B cell (primary cell): Measurements from ENCODE around the gene MYT1. TPM values are rescaled to one million over a fixed set of nuclear protein-coding genes. Genes with fewer than 3 reads are reported as not detected.

ENCODE experiments used
- ATAC-seq: fragments of 200-7000 bp; cut with Tn5 transposase; one replicate; pipeline ENCODE4 v1.10.0; 2021; ENCODE audit warnings: low read depth, mild to moderate bottlenecking, moderate number of reproducible peaks, moderate library complexity
- CTCF ChIA-PET: fragments of 350-600 bp; sonication (Branson Sonifier 250); formaldehyde crosslinking; loops from one replicate; lab custom pipeline; 2021; ENCODE audit warnings: antibody characterized with exemption, inconsistent platforms; lab: Charles Lee
- POLR2A ChIA-PET: fragments of 350-600 bp; sonication (Branson Sonifier 250); formaldehyde crosslinking; loops from one replicate; lab custom pipeline; 2021; ENCODE audit warnings: antibody characterized with exemption; lab: Charles Lee
- DNase-seq: peaks from one replicate; pipeline ENCODE4 v3.0.0; 2013
- H2AFZ ChIP-seq: 2 replicates; pipeline ENCODE4 v1.6.1; 2012; ENCODE audit warnings: mild to moderate bottlenecking, low read depth, low read length; ENCODE audit not compliant: insufficient read depth, poor library complexity, severe bottlenecking
- H3K27ac ChIP-seq, 2 donors: 1 replicate in 1 of 2; 2 replicates in 1 of 2; pipeline ENCODE4 v1.5.1; 2012 to 2013; ENCODE audit warnings: low read length in 2 of 2, mild to moderate bottlenecking in 2 of 2, moderate library complexity in 1 of 2
- H3K27me3 ChIP-seq, 4 experiments: fragments of 200-600 bp in 1 of 4; sonication (generic) in 1 of 4; replicated peaks in 1 of 4; 1 replicate in 2 of 4; 2 replicates in 2 of 4; pipeline versions ENCODE4 v1.6.1 to v1.7.0; 2013 to 2016; ENCODE audit warnings: low read length in 3 of 4, mild to moderate bottlenecking in 2 of 4, mixed read lengths in 1 of 4, moderate library complexity in 1 of 4; ENCODE audit not compliant: insufficient read depth in 4 of 4, control insufficient read depth in 3 of 4; ENCODE audit errors: control extremely low read depth in 1 of 4
- H3K36me3 ChIP-seq, 2 experiments: replicated peaks in 1 of 2; 1 replicate in 1 of 2; 2 replicates in 1 of 2; pipeline versions ENCODE4 v1.6.1 to v1.7.1; 2013; ENCODE audit warnings: low read length in 1 of 2; ENCODE audit not compliant: insufficient read depth in 2 of 2, control insufficient read depth in 1 of 2; ENCODE audit errors: control extremely low read depth in 1 of 2, extremely low read depth in 1 of 2
- H3K4me1 ChIP-seq, 2 donors: fragments of 200-600 bp in 1 of 2; sonication (generic) in 1 of 2; 1 replicate in 1 of 2; 2 replicates in 1 of 2; pipeline versions ENCODE4 v1.5.1 to v1.6.1; 2013 to 2017; ENCODE audit warnings: low read length in 2 of 2; ENCODE audit not compliant: control insufficient read depth in 2 of 2, insufficient read depth in 2 of 2
- H3K4me2 ChIP-seq: replicated peaks from 2 replicates; pipeline ENCODE3; 2012; ENCODE audit warnings: mild to moderate bottlenecking, low read depth, low read length; ENCODE audit not compliant: poor library complexity, severe bottlenecking
- H3K4me3 ChIP-seq, 5 experiments: fragments of 200-600 bp in 1 of 5; sonication (generic) in 1 of 5; 1 replicate in 3 of 5; 2 replicates in 2 of 5; pipeline versions ENCODE4 v1.5.1 to v1.7.0; 2011 to 2016; ENCODE audit warnings: low read length in 4 of 5, mild to moderate bottlenecking in 4 of 5, low read depth in 2 of 5, control low read depth in 1 of 5, moderate library complexity in 1 of 5; ENCODE audit not compliant: insufficient read depth in 1 of 5; ENCODE audit errors: control extremely low read depth in 1 of 5, extremely low read depth in 1 of 5
- H3K79me2 ChIP-seq: fragments of 200-600 bp; sonication (generic); one replicate; pipeline ENCODE4 v1.6.0; 2016; ENCODE audit warnings: low read length; ENCODE audit not compliant: control insufficient read depth, insufficient read depth
- H3K9ac ChIP-seq: fragments of 200-600 bp; sonication (generic); 2 replicates; pipeline ENCODE4 v1.6.1; 2017; ENCODE audit warnings: mild to moderate bottlenecking, low read length, moderate library complexity
- H3K9me3 ChIP-seq, 3 donors: one replicate each; pipeline versions ENCODE4 v1.6.1 to v1.7.1; 2013; ENCODE audit warnings: low read length in 2 of 3; ENCODE audit not compliant: control insufficient read depth in 2 of 3, insufficient read depth in 1 of 3; ENCODE audit errors: control extremely low read depth in 1 of 3
- H4K20me1 ChIP-seq: 2 replicates; pipeline ENCODE4 v1.6.0; 2012; ENCODE audit warnings: mild to moderate bottlenecking, low read length; ENCODE audit not compliant: insufficient read depth, control insufficient read depth, poor library complexity, severe bottlenecking
- H3K27ac Mint-ChIP-seq: one replicate; pipeline ENCODE4 v1.8.0; 2021; ENCODE audit warnings: mixed read lengths
- H3K27me3 Mint-ChIP-seq: one replicate; pipeline ENCODE4 v1.8.0; 2021; ENCODE audit warnings: mixed read lengths
- H3K4me1 Mint-ChIP-seq: one replicate; pipeline ENCODE4 v1.8.0; 2021; ENCODE audit warnings: mixed read lengths
- H3K4me3 Mint-ChIP-seq: one replicate; pipeline ENCODE4 v1.8.0; 2021; ENCODE audit warnings: mixed read lengths
- H3K9me3 Mint-ChIP-seq: one replicate; pipeline ENCODE4 v1.8.0; 2022; ENCODE audit warnings: mixed read lengths; ENCODE audit not compliant: insufficient read depth
- EZH2 ChIP-seq: IDR thresholded peaks from 2 replicates; pipeline ENCODE4 v1.6.1; 2012; ENCODE audit warnings: borderline replicate concordance, low read depth, mild to moderate bottlenecking, moderate library complexity, low read length; ENCODE audit not compliant: insufficient read depth, poor library complexity, severe bottlenecking
- WGBS: methylation state at CpG from one replicate; pipeline ENCODE4 v1.1.5; 2013; ENCODE audit warnings: missing lambda C conversion rate; ENCODE audit not compliant: insufficient coverage; 5-methylcytosine and 5-hydroxymethylcytosine counted together
- intact Hi-C: fragments of 100-400 bp; cut with micrococcal nuclease; formaldehyde crosslinking; loops from one replicate; pipeline ENCODE4 v1.10.0; 2022
- polyA plus RNA-seq: library from polyadenylated mRNA; depleted of rRNA; stranded (reverse); fragments of >200 nt; gene quantifications from 2 replicates; pipeline ENCODE4 v1.2.3, GENCODE V29; 2012
- total RNA-seq, 2 donors: library from RNA; stranded (reverse); fragments of 120-200 nt in 1 of 2; gene quantifications; 1 replicate in 1 of 2; 2 replicates in 1 of 2; pipeline versions ENCODE4 v1.2.3 to v1.2.4, GENCODE V29; 2013 to 2022
- TF ChIP-seq, protein P1 (sequence below): fragments of 200-600 bp; IDR thresholded peaks from one replicate; pipeline ENCODE4 v1.8.0; 2022; ENCODE audit warnings: antibody characterized with exemption, mild to moderate bottlenecking

MYT1 gene
- total and polyA plus RNA-seq, 2 donors (not counting 1 experiment from before 2014, with no cell fraction given): 0.49 to 42.2 TPM

DNA sequence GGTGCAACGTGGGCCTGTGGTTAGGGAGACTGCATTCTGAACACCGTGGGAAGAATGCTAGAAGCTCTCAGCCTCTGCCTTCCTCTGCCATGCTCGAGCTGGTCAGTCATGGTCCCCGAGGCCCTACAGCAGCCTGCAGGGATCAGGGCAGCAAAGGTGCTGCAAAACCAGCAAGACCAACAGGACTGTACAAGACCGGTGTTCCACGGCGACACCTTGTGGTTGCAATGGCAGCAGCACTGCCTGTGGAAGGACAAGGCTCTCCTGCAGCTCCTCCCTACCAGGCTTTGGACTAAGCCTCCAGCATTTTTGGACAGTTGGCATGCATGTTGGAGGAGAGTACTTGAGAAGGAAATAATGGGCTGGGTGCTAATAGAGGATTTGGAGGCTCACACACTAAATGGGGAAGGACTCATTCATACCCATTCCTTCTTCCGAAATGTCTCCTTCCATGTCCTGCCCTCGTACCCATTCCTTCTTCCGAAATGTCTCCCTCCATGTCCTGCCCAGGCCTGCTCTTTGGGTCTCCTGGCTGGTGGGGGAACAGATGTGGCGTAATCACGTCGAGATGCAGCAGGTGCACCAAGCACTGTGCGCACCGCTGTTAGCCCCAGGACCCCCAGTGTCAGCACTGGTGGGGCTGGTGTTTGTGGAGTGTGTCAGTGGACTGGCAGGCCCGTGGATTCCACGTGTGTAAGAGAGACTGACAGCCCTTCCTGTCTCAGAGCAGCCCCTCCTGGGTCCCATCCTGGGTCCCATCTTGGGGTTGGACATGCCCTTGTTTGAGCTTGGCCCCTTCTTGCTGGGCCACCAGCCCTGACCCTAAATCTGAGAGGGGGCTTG, 18.6 kb upstream of the MYT1 start:
- ChIA-PET POLR2A (no interaction called here), CTCF (no interaction called here)
- no peaks in the 10 kb centered on the region for H3K79me2 ChIP-seq
- TF ChIP-seq, protein P1, sequence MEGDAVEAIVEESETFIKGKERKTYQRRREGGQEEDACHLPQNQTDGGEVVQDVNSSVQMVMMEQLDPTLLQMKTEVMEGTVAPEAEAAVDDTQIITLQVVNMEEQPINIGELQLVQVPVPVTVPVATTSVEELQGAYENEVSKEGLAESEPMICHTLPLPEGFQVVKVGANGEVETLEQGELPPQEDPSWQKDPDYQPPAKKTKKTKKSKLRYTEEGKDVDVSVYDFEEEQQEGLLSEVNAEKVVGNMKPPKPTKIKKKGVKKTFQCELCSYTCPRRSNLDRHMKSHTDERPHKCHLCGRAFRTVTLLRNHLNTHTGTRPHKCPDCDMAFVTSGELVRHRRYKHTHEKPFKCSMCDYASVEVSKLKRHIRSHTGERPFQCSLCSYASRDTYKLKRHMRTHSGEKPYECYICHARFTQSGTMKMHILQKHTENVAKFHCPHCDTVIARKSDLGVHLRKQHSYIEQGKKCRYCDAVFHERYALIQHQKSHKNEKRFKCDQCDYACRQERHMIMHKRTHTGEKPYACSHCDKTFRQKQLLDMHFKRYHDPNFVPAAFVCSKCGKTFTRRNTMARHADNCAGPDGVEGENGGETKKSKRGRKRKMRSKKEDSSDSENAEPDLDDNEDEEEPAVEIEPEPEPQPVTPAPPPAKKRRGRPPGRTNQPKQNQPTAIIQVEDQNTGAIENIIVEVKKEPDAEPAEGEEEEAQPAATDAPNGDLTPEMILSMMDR: no peak
- no peak for TF ChIP-seq EZH2
- H3K4me3 ChIP-seq: no peak overlapping the region
- H3K4me3 Mint-ChIP-seq: no peak overlapping the region
- H3K9me3 Mint-ChIP-seq: peaks cover 5% of the 10 kb centered on the region
- intact Hi-C loops: no loop called here
- H3K27ac Mint-ChIP-seq: no peak overlapping the region
- H3K4me2 ChIP-seq: no peak overlapping the region
- peaks cover 0 to 38% (median 9%) of the 10 kb centered on the region in 3 donors for H3K9me3 ChIP-seq
- H3K36me3 ChIP-seq: no peaks in the 10 kb centered on the region
- H2AFZ ChIP-seq: no peak overlapping the region
- no peaks in the 10 kb centered on the region for H3K4me1 ChIP-seq
- H3K27me3 ChIP-seq: peaks cover 0 to 16% (median 0%) of the 10 kb centered on the region in 4 experiments
- H3K4me1 Mint-ChIP-seq: no peaks in the 10 kb centered on the region
- no peak overlapping the region for H3K27ac ChIP-seq
- H4K20me1 ChIP-seq: no peaks in the 10 kb centered on the region
- ATAC-seq: no peak
- H3K9ac ChIP-seq: no peak overlapping the region
- DNase-seq: no peak
- 94% methylated on average over 16 of the region's 17 CpGs for WGBS
- peaks cover 7% of the 10 kb centered on the region for H3K27me3 Mint-ChIP-seq

DNA sequence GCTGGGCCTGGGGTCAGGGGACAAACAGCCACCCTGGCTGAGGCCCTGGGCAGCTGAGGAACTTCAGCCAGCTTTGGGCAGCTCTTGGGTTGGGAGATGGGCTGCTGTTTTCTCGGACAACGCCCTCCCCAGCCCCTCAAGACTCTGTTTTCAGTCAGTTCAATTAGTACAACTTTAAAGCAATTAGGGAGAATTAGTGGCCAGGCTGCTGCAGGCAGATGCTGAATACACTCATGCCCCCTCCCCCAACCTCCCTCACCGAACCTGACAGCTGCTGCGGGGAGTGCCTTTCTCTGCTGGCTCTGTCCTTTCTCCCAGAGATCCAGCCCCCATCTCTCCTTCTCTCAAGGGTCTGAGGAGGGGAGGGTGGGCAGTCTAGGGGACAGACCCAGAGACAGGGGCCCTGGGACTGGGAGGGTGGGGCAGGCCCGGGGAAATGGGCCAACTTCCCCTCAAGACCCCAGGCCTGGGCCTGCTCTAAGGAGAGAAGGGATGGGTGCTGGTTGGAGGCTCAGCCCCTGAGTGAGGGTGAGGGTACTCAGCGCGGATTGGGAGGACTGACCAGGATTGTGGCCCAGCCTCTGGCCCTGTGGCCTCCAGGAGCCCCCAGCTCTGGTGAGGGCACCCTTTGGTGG, 17.8 kb upstream of the MYT1 start:
- H3K9ac ChIP-seq: no peak overlapping the region
- H3K27me3 ChIP-seq: peaks cover 0 to 16% (median 0%) of the 10 kb centered on the region in 4 experiments
- no peak overlapping the region for H3K4me3 Mint-ChIP-seq
- TF ChIP-seq EZH2: no peak
- TF ChIP-seq, protein P1: no peak
- H3K79me2 ChIP-seq: no peaks in the 10 kb centered on the region
- no peaks in the 10 kb centered on the region for H4K20me1 ChIP-seq
- H3K36me3 ChIP-seq: no peaks in the 10 kb centered on the region
- H3K4me2 ChIP-seq: no peak overlapping the region
- H3K27ac ChIP-seq: no peak overlapping the region
- H3K4me3 ChIP-seq: no peak overlapping the region
- H3K27ac Mint-ChIP-seq: no peak overlapping the region
- intact Hi-C loops: no loop called here
- peaks cover 5% of the 10 kb centered on the region for H3K9me3 Mint-ChIP-seq
- ChIA-PET POLR2A (no interaction called here), CTCF (no interaction called here)
- H3K4me1 ChIP-seq: no peaks in the 10 kb centered on the region
- WGBS: 87% methylated on average over 3 of the region's 7 CpGs
- no peaks in the 10 kb centered on the region for H3K4me1 Mint-ChIP-seq
- no peak for DNase-seq
- H2AFZ ChIP-seq: no peak overlapping the region
- no peak for ATAC-seq
- H3K27me3 Mint-ChIP-seq: peaks cover 2% of the 10 kb centered on the region
- peaks cover 0 to 40% (median 9%) of the 10 kb centered on the region in 3 donors for H3K9me3 ChIP-seq
